Osteoblast (primary cell): ENCODE results near the gene UGT1A3. TPM values are rescaled to one million over a fixed set of nuclear protein-coding genes. Genes with fewer than 3 reads are reported as not detected.

Source experiments
- DNase-seq: peaks from one replicate; pipeline ENCODE4 v3.0.0; 2011; ENCODE audit warnings: low spot score, mixed read lengths; ENCODE audit not compliant: insufficient read length; ENCODE audit errors: missing footprints
- H2AFZ ChIP-seq: 2 replicates; pipeline ENCODE4 v1.6.0; 2011; ENCODE audit warnings: mild to moderate bottlenecking, low read length
- H3K27ac ChIP-seq: 2 replicates; pipeline ENCODE4 v1.5.1; 2011; ENCODE audit warnings: mild to moderate bottlenecking, low read depth, low read length, moderate library complexity
- H3K27me3 ChIP-seq: 2 replicates; pipeline ENCODE4 v1.6.0; 2012; ENCODE audit warnings: mild to moderate bottlenecking, control low read depth, inconsistent platforms, low read length, moderate library complexity; ENCODE audit not compliant: insufficient read depth
- H3K36me3 ChIP-seq: 2 replicates; pipeline ENCODE4 v1.5.1; 2011; ENCODE audit warnings: mild to moderate bottlenecking, low read length, control low read depth, moderate library complexity; ENCODE audit not compliant: insufficient read depth
- H3K4me1 ChIP-seq: 2 replicates; pipeline ENCODE4 v1.5.1; 2011; ENCODE audit warnings: mild to moderate bottlenecking, low read length, control low read depth, moderate library complexity; ENCODE audit not compliant: insufficient read depth
- H3K4me2 ChIP-seq: 2 replicates; pipeline ENCODE4 v1.6.0; 2011; ENCODE audit warnings: mild to moderate bottlenecking, low read length; ENCODE audit not compliant: insufficient read depth
- H3K4me3 ChIP-seq: fragments of 200-600 bp; sonication (generic); 3 replicates; pipeline ENCODE4 v1.5.1; 2012; ENCODE audit warnings: mild to moderate bottlenecking, low read length, inconsistent platforms; ENCODE audit not compliant: insufficient read depth
- H3K79me2 ChIP-seq: 2 replicates; pipeline ENCODE4 v1.6.0; 2012; ENCODE audit warnings: mild to moderate bottlenecking, low read length, control low read depth, inconsistent platforms; ENCODE audit not compliant: insufficient read depth
- H3K9me3 ChIP-seq: 2 replicates; pipeline ENCODE4 v1.5.1; 2011; ENCODE audit warnings: low read depth, low read length, control low read depth
- H4K20me1 ChIP-seq: 2 replicates; pipeline ENCODE4 v1.6.0; 2012; ENCODE audit warnings: mild to moderate bottlenecking, low read length, control low read depth; ENCODE audit not compliant: insufficient read depth
- CTCF ChIP-seq: IDR thresholded peaks from 2 replicates; pipeline ENCODE4 v1.5.1; 2011; ENCODE audit warnings: mild to moderate bottlenecking, low read depth, low read length, moderate library complexity; ENCODE audit errors: extremely low read depth
- total RNA-seq: library from RNA; depleted of rRNA; stranded (reverse); fragments of >200 nt; gene quantifications from 2 replicates; pipeline ENCODE4 v1.2.3, GENCODE V29; 2012

Gene UGT1A3
- total RNA-seq, 1 donor: not detected

- TF ChIP-seq CTCF: no peak
- Histone ChIP-seq H3K4me3 (no peak overlapping the region), H3K4me2 (no peak overlapping the region), H3K9me3 (no peaks in the 10 kb centered on the region), H3K36me3 (no peaks in the 10 kb centered on the region), H3K79me2 (no peaks in the 10 kb centered on the region), H3K27ac (no peak overlapping the region), H4K20me1 (no peaks in the 10 kb centered on the region), H2AFZ (no peak overlapping the region), H3K27me3 (peaks cover 9% of the 10 kb centered on the region), H3K4me1 (no peaks in the 10 kb centered on the region)
- DNase-seq: no peak
Measured at GRCh38 chr2:233815861-233816260, 87.0 kb downstream of the UGT1A3 start.

GRCh38 chr2:233816334-233816733 lies 87.5 kb downstream of the UGT1A3 start:
- Histone ChIP-seq H3K27me3 (peaks cover 10% of the 10 kb centered on the region), H3K36me3 (no peaks in the 10 kb centered on the region), H4K20me1 (no peaks in the 10 kb centered on the region), H3K79me2 (no peaks in the 10 kb centered on the region), H3K4me2 (no peak overlapping the region), H3K4me3 (no peak overlapping the region), H3K9me3 (no peaks in the 10 kb centered on the region), H3K27ac (no peak overlapping the region), H3K4me1 (no peaks in the 10 kb centered on the region), H2AFZ (no peak overlapping the region)
- peak; percentile 26 for DNase-seq
- TF ChIP-seq CTCF: no peak

- no peak overlapping the region for H3K4me3 ChIP-seq
- no peaks in the 10 kb centered on the region for H3K79me2 ChIP-seq
- no peaks in the 10 kb centered on the region for H3K4me1 ChIP-seq
- no peak for TF ChIP-seq CTCF
- no peaks in the 10 kb centered on the region for H4K20me1 ChIP-seq
- H2AFZ ChIP-seq: no peak overlapping the region
- H3K27me3 ChIP-seq: peaks cover 10% of the 10 kb centered on the region
- no peak overlapping the region for H3K4me2 ChIP-seq
- no peaks in the 10 kb centered on the region for H3K36me3 ChIP-seq
- no peak overlapping the region for H3K27ac ChIP-seq
- H3K9me3 ChIP-seq: no peaks in the 10 kb centered on the region
- DNase-seq: peak; percentile 74
Measured at GRCh38 chr2:233816771-233817170, 87.9 kb downstream of the UGT1A3 start.

GRCh38 chr2:233817361-233817911 lies 88.6 kb downstream of the UGT1A3 start:
- no peak overlapping the region for H3K4me2 ChIP-seq
- H3K36me3 ChIP-seq: no peaks in the 10 kb centered on the region
- H4K20me1 ChIP-seq: no peaks in the 10 kb centered on the region
- H3K4me3 ChIP-seq: no peak overlapping the region
- no peak overlapping the region for H3K27ac ChIP-seq
- H3K79me2 ChIP-seq: no peaks in the 10 kb centered on the region
- TF ChIP-seq CTCF: no peak
- no peaks in the 10 kb centered on the region for H3K4me1 ChIP-seq
- H2AFZ ChIP-seq: no peak overlapping the region
- H3K9me3 ChIP-seq: no peaks in the 10 kb centered on the region
- DNase-seq: peak; percentile 76
- peaks cover 10% of the 10 kb centered on the region for H3K27me3 ChIP-seq
